GM15510 (cell line): ENCODE data around the gene BABAM2.

Source experiments
- POLR2A ChIP-seq: IDR thresholded peaks from 3 replicates; pipeline ENCODE4 v1.6.1; 2011; ENCODE audit warnings: borderline replicate concordance; ENCODE audit not compliant: insufficient read length; ENCODE audit errors: extremely low read depth

BABAM2 gene

GRCh38 chr2:28342081-28342967 is 451.8 kb downstream of the BABAM2 start:
- TF ChIP-seq POLR2A: no peak

GRCh38 chr2:28343184-28343942 is 452.8 kb downstream of the BABAM2 start:
- no peak for TF ChIP-seq POLR2A

DNA sequence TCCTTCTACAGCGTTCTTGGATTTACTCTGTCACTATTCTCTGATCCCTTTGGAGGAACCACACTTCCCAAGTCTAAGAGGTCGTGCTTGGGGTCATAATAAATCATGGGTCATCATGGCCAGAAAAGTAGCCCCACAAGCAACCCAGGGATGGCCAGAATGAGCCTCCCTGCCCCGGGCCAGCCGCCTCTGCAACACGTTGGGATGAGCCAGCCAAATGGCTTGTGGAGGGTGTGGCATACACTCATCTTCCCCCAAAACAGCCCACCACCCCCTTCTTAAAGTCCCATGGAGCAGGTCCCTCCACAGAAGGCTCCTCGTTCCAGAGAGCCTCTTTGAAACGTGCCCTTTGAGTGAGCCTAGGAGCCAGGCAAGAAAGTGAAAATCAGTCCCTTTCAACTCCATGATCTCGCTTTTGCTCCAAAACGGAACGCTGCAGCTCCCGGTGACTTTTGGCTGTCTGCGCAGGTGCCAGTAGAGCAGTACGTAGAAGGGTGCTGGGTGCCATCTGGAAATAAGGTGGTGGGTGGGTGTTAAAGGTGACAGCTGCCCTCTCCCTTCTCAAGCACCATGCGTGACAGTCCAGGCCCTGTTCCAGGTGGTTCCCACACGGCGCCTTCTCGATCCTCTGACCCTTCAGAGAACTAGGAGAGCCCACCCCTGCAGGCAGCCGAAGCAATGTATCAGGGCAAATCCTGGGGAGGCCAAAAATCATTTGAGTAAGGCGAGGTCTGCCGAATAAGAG is 453.6 kb downstream of the BABAM2 start:
- no peak for TF ChIP-seq POLR2A

GRCh38 chr2:28344756-28345373 is 454.3 kb downstream of the BABAM2 start:
- TF ChIP-seq POLR2A: no peak

GRCh38 chr2:28345619-28346018 is 455.1 kb downstream of the BABAM2 start:
- no peak for TF ChIP-seq POLR2A

GRCh38 chr2:28346587-28346986 is 456.1 kb downstream of the BABAM2 start:
- TF ChIP-seq POLR2A: no peak

- no peak for TF ChIP-seq POLR2A
Measured at GRCh38 chr2:28347193-28347592, 456.7 kb downstream of the BABAM2 start.

GRCh38 chr2:28347596-28347995 is 457.1 kb downstream of the BABAM2 start:
- TF ChIP-seq POLR2A: no peak

GRCh38 chr2:28348149-28348567 is 457.6 kb downstream of the BABAM2 start:
- no peak for TF ChIP-seq POLR2A

GRCh38 chr2:28348921-28349320 is 458.4 kb downstream of the BABAM2 start:
- TF ChIP-seq POLR2A: no peak

GRCh38 chr2:28349546-28350165 is 459.1 kb downstream of the BABAM2 start:
- no peak for TF ChIP-seq POLR2A

GRCh38 chr2:28350196-28350595 is 459.7 kb downstream of the BABAM2 start:
- TF ChIP-seq POLR2A: no peak

DNA sequence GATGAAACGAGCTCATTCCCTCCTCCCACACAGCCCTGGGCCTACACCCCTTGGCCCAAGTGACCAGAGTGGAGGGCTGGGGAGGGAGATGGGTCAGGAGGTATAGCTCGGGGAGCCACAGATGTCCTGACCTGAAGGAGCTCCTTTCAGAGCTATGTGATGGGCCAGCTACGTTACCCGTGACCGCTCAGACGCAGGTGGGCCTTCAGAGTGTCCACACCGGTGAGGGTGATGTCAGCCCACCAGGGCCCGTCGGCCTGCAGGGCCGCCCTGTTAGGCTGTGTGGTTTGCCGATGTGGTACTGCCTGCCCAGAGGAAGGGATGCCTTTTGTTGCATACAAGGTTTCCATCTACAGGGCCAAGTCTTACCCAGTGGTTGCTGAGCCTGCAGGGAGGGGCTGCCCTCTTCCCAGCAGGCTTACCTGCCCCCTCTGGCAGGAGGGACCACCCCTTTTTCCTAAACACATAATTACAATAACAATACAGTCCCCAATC is 460.3 kb downstream of the BABAM2 start:
- no peak for TF ChIP-seq POLR2A

DNA sequence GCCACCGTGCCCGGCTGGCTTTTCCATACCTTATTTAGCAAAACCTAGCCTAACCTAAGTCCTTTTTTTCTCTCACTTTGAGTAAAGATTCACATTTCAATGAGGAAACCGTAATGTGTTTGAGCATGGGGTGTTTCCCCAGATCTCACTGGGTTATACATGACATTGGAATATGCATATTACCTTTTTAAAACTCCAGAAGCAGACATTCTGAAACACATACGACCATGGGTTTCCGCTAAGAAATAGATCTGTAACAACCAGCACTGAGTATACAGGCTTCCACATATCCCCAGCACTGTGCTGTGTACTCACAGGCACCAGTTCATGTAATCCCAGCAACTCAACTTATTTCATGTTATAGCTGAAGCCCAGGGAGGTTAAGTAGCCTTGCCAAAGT is 461.1 kb downstream of the BABAM2 start:
- no peak for TF ChIP-seq POLR2A
